HepG2 (cell line): ENCODE measurements around the gene TBXA2R. TPM values are rescaled to one million over a fixed set of nuclear protein-coding genes. Genes with fewer than 3 reads are reported as not detected.

Source experiments
- ATAC-seq: fragments of 200-7000 bp; cut with Tn5 transposase; 3 replicates; pipeline ENCODE4 v1.9.1; 2020; ENCODE audit warnings: mild to moderate bottlenecking, moderate library complexity
- BruUV-seq: library from RNA; stranded (reverse); fragments of 400-500 nt; replicated peaks from 2 replicates; lab custom pipeline; 2021; lab: Mats Ljungman, UMichigan
- CTCF ChIA-PET: fragments of 300-600 bp; formaldehyde crosslinking; extraction: SDS; loops from one replicate; lab custom pipeline; 2021; ENCODE audit warnings: low total read pairs, inconsistent platforms, low intra/inter-chr PET ratio; lab: Yijun Ruan, JAX
- POLR2A ChIA-PET: fragments of 350-600 bp; sonication (Branson Sonifier 250); formaldehyde crosslinking; loops from one replicate; lab custom pipeline; 2020; ENCODE audit warnings: antibody characterized with exemption, inconsistent platforms; lab: Yijun Ruan, JAX
- DNase-seq: peaks from one replicate; pipeline ENCODE4 v3.0.0-alpha.2; 2015; ENCODE audit warnings: low spot score
- FAIRE-seq: peaks from 3 replicates; lab custom pipeline; 2011; peaks lifted over from hg19 to GRCh38; lab: Jason Lieb, UNC
- H2AFZ ChIP-seq: one replicate; pipeline ENCODE4 v1.6.1; 2011; ENCODE audit warnings: low read length, inconsistent platforms
- H3K27ac ChIP-seq: fragments of 300-600 bp; 3 replicates; pipeline ENCODE4 v1.8.0; 2011; ENCODE audit warnings: mixed run types, mild to moderate bottlenecking, mixed read lengths, low read length, inconsistent platforms; ENCODE audit not compliant: insufficient read depth; ENCODE audit errors: extremely low read length
- H3K27me3 ChIP-seq, 2 experiments: fragments of 200-600 bp in 1 of 2; 2 replicates in 1 of 2; 3 replicates in 1 of 2; pipeline versions ENCODE4 v1.6.0 to v1.8.0; 2011; ENCODE audit warnings: low read length in 2 of 2, mild to moderate bottlenecking in 2 of 2, moderate library complexity in 2 of 2, inconsistent platforms in 1 of 2; ENCODE audit not compliant: insufficient read depth in 2 of 2, control insufficient read depth in 1 of 2
- H3K36me3 ChIP-seq, 2 experiments: fragments of 200-600 bp in 1 of 2; replicated peaks in 1 of 2; 2 replicates in 1 of 2; 3 replicates in 1 of 2; pipeline versions ENCODE4 v1.5.1 to v1.8.0; 2011; ENCODE audit warnings: low read length in 2 of 2, inconsistent platforms in 1 of 2; ENCODE audit not compliant: insufficient read depth in 2 of 2, control insufficient read depth in 1 of 2
- H3K4me1 ChIP-seq: 2 replicates; pipeline ENCODE4 v1.5.1; 2012; ENCODE audit warnings: low read length, inconsistent platforms; ENCODE audit not compliant: insufficient read depth
- H3K4me2 ChIP-seq: 2 replicates; pipeline ENCODE4 v1.6.0; 2011; ENCODE audit warnings: low read depth, low read length, inconsistent platforms
- H3K4me3 ChIP-seq, 3 experiments: fragments of 200-600 bp in 1 of 3; sonication (generic), shearing (Covaris generic) in 1 of 3; replicated peaks in 1 of 3; 2 replicates each; pipeline ENCODE4 v1.5.1; 2011 to 2016; ENCODE audit warnings: low read length in 3 of 3, inconsistent platforms in 2 of 3, low read depth in 2 of 3, mild to moderate bottlenecking in 2 of 3, control low read depth in 1 of 3, mixed read lengths in 1 of 3; ENCODE audit not compliant: insufficient read depth in 1 of 3
- H3K79me2 ChIP-seq: one replicate; pipeline ENCODE4 v1.6.1; 2011; ENCODE audit warnings: low read length, inconsistent platforms; ENCODE audit not compliant: insufficient read depth
- H3K9ac ChIP-seq: 2 replicates; pipeline ENCODE4 v1.6.0; 2011; ENCODE audit warnings: mild to moderate bottlenecking, low read depth, low read length, inconsistent platforms; ENCODE audit not compliant: insufficient read depth
- H3K9me3 ChIP-seq: 2 replicates; pipeline ENCODE4 v1.5.1; 2012; ENCODE audit warnings: mild to moderate bottlenecking, low read length
- H4K20me1 ChIP-seq: 2 replicates; pipeline ENCODE4 v1.6.0; 2011; ENCODE audit warnings: inconsistent platforms, mild to moderate bottlenecking, low read length, moderate library complexity; ENCODE audit not compliant: insufficient read depth
- ARID3A ChIP-seq: IDR thresholded peaks from 2 replicates; pipeline ENCODE4 v1.6.1; 2012; ENCODE audit warnings: low read depth, low read length, improper control_type of control experiment
- CSRNP1 ChIP-seq: sonication (generic); formaldehyde crosslinking; IDR thresholded peaks from 2 replicates; pipeline ENCODE4 v1.8.1; 2023; ENCODE audit warnings: mild to moderate bottlenecking, missing genetic modification reagents
- GATA4 ChIP-seq: sonication (generic); IDR thresholded peaks from 2 replicates; pipeline ENCODE4 v1.6.1; 2016; ENCODE audit warnings: antibody characterized with exemption, low read depth, borderline replicate concordance
- MIER2 ChIP-seq: IDR thresholded peaks from 2 replicates; pipeline ENCODE4 v1.6.1; 2016; ENCODE audit warnings: missing biosample characterization, missing genetic modification reagents
- PAF1 ChIP-seq: IDR thresholded peaks from 2 replicates; pipeline ENCODE4 v1.6.1; 2016; ENCODE audit warnings: missing genetic modification reagents, missing compliant biosample characterization
- RXRA ChIP-seq: sonication (generic); formaldehyde crosslinking; IDR thresholded peaks from 2 replicates; pipeline ENCODE4 v1.5.1; 2020; ENCODE audit warnings: missing genetic modification reagents
- SAFB2 ChIP-seq: sonication (generic); formaldehyde crosslinking; IDR thresholded peaks from 2 replicates; pipeline ENCODE4 v1.5.1; 2020; ENCODE audit warnings: missing genetic modification reagents, low read depth, mild to moderate bottlenecking, borderline replicate concordance
- SOX5 ChIP-seq: IDR thresholded peaks from 2 replicates; pipeline ENCODE4 v1.6.1; 2016; ENCODE audit warnings: borderline replicate concordance
- SRSF1 ChIP-seq: fragments of 200-400 bp; formaldehyde crosslinking; optimal IDR thresholded peaks from 2 replicates; pipeline ENCODE3; 2017; ENCODE audit warnings: mild to moderate bottlenecking, low read depth, low read length, moderate library complexity
- ZMAT5 ChIP-seq: sonication (generic); formaldehyde crosslinking; IDR thresholded peaks from 2 replicates; pipeline ENCODE4 v1.5.0; 2020; ENCODE audit warnings: mild to moderate bottlenecking, low read depth, missing genetic modification reagents, borderline replicate concordance
- ZMYM2 ChIP-seq: sonication (generic); formaldehyde crosslinking; IDR thresholded peaks from 2 replicates; pipeline ENCODE4 v1.8.0; 2022; ENCODE audit warnings: mild to moderate bottlenecking, missing genetic modification reagents
- ZNF256 ChIP-seq: sonication (generic); formaldehyde crosslinking; conservative IDR thresholded peaks from 2 replicates; pipeline ENCODE4 v1.4.0; 2020; ENCODE audit warnings: missing genetic modification reagents
- ZNF333 ChIP-seq: sonication (generic); formaldehyde crosslinking; IDR thresholded peaks from 2 replicates; pipeline ENCODE4 v1.4.0; 2020; ENCODE audit warnings: mild to moderate bottlenecking, missing genetic modification reagents, borderline replicate concordance
- ZNF687 ChIP-seq: sonication (generic); formaldehyde crosslinking; IDR thresholded peaks from 2 replicates; pipeline ENCODE4 v1.5.1; 2020; ENCODE audit warnings: mild to moderate bottlenecking, missing genetic modification reagents, moderate library complexity
- ZNF816 ChIP-seq: sonication (generic); formaldehyde crosslinking; IDR thresholded peaks from 2 replicates; pipeline ENCODE4 v1.8.0; 2022; ENCODE audit warnings: missing genetic modification reagents, mild to moderate bottlenecking, borderline replicate concordance
- ZSCAN21 ChIP-seq: sonication (generic); formaldehyde crosslinking; IDR thresholded peaks from 2 replicates; pipeline ENCODE4 v1.8.0; 2022; ENCODE audit warnings: mild to moderate bottlenecking, missing genetic modification reagents, moderate library complexity, borderline replicate concordance
- WGBS: methylation state at CpG from one replicate; pipeline ENCODE4 v1.1.6; 2017; ENCODE audit warnings: low lambda C conversion rate; 5-methylcytosine and 5-hydroxymethylcytosine counted together
- in situ Hi-C: cut with HindIII; loops from 2 replicates; pipeline ENCODE4 v1.10.0; 2017; ENCODE audit warnings: low pct_unique_long_range_greater_than_20kb; ENCODE audit not compliant: extremely low pct_ligation_motif_present
- intact Hi-C: fragments of 100-400 bp; cut with micrococcal nuclease; formaldehyde crosslinking; loops from one replicate; pipeline ENCODE4 v1.10.0; 2022; ENCODE audit not compliant: unreplicated experiment
- polyA plus RNA-seq, 8 experiments: library from polyadenylated mRNA; depleted of rRNA in 3 of 8; stranded (reverse) in 7 of 8; unstranded in 1 of 8; fragments of >200 nt; fragmentation: Illumina TruSeq in 4 of 8; extraction: Trizol in 4 of 8; gene quantifications; 2 replicates each; pipeline versions ENCODE4 v1.2.1 to v1.2.3, GENCODE V29; 2011 to 2016; ENCODE audit warnings: low read depth in 4 of 8, missing spikeins in 1 of 8, mixed read lengths in 1 of 8; ENCODE audit not compliant: insufficient read depth in 1 of 8
- total RNA-seq, 5 experiments: library from RNA; depleted of rRNA; stranded (reverse); fragments of >200 nt; fragmentation: Illumina TruSeq; extraction: Trizol; gene quantifications; 2 replicates each; pipeline ENCODE4 v1.2.3, GENCODE V29; 2016; ENCODE audit warnings: low read depth in 1 of 5

Gene TBXA2R
- total and polyA plus RNA-seq, 2 of the 13 experiments (the other 11 are each of a cell fraction or from before 2014, with no cell fraction given) = 0.09 TPM; not detected in 1

GRCh38 chr19:3573162-3573857 is 33.4 kb downstream of the TBXA2R start:
- H4K20me1 ChIP-seq = peaks cover 4% of the 10 kb centered on the region
- no peaks in the 10 kb centered on the region for H3K27me3 ChIP-seq
- peak overlapping the region; percentile 63 for H3K27ac ChIP-seq
- 2% methylated on average over 13 of the region's 60 CpGs for WGBS
- H3K4me1 ChIP-seq = peaks cover 41% of the 10 kb centered on the region
- peak overlapping the region; percentile 81 to 94 (median 92) for H3K4me3 ChIP-seq
- no TSS peak for BruUV-seq
- no peaks in the 10 kb centered on the region; a peak in 1 of 5 replicates for H3K36me3 ChIP-seq
- no peaks in the 10 kb centered on the region for H3K9me3 ChIP-seq
- ChIA-PET POLR2A (interaction anchor here (0.9 to 1.0 kb wide), 2 partner anchors 9 to 73 kb away, joined by 3 read pairs; partner anchors contain the start of gene DOHH), CTCF (no interaction called here)
- peak; percentile 31 for ATAC-seq
- intact Hi-C loops = loop anchor here (5.0 kb wide), 1 partner anchor 66 kb away; the partner anchor contains the start of gene FZR1
- no peak overlapping the region for H2AFZ ChIP-seq
- peak overlapping the region; percentile 87 for H3K9ac ChIP-seq
- peaks cover 2% of the 10 kb centered on the region for H3K79me2 ChIP-seq
- in situ Hi-C loops = no loop called here
- FAIRE-seq = no peak
- H3K4me2 ChIP-seq = peak overlapping the region; percentile 74
- DNase-seq = no peak
- TF ChIP-seq MIER2 (no peak), ZNF256 (CRISPR knock-in tag) (no peak), ZMYM2 (no peak), ZMAT5 (CRISPR knock-in tag) (no peak), SOX5 (no peak), GATA4 (no peak), ARID3A (no peak), ZSCAN21 (0 out of 2 replicates have a peak, but pooled peaks have one; percentile 42), CSRNP1 (CRISPR knock-in tag) (peak; percentile 45; the same call in 1 of the 2 replicates), ZNF333 (CRISPR knock-in tag) (0 out of 2 replicates have a peak, but pooled peaks have one; percentile 29), SRSF1 (peak; percentile 45), SAFB2 (no peak), ZNF816 (CRISPR knock-in tag) (no peak), ZNF687 (CRISPR knock-in tag) (peak; percentile 49), PAF1 (CRISPR knock-in tag) (no peak), RXRA (CRISPR knock-in tag) (peak; percentile 5; the same call in 1 of the 2 replicates)
